H7 (cell line): ENCODE data around the gene HMGN5. TPM values are rescaled to one million over a fixed set of nuclear protein-coding genes. Genes with fewer than 3 reads are reported as not detected.

Experiments
- DNase-seq: peaks from one replicate; pipeline ENCODE4 v3.0.0; 2012
- H3K27me3 ChIP-seq: 2 replicates; pipeline ENCODE4 v1.6.0; 2011; ENCODE audit warnings: mild to moderate bottlenecking, low read length; ENCODE audit not compliant: control insufficient read depth, insufficient read depth
- H3K36me3 ChIP-seq: replicated peaks from 2 replicates; pipeline ENCODE4 v1.5.1; 2011; ENCODE audit warnings: low read length; ENCODE audit not compliant: control insufficient read depth, insufficient read depth
- H3K4me3 ChIP-seq: 2 replicates; pipeline ENCODE4 v1.5.1; 2011; ENCODE audit warnings: low read depth, mild to moderate bottlenecking, control low read depth, low read length, moderate library complexity; ENCODE audit not compliant: insufficient read depth
- total RNA-seq: library from RNA; depleted of rRNA; stranded (reverse); fragments of >200 nt; shearing (Covaris generic); gene quantifications from 2 replicates; pipeline ENCODE4 v1.2.3, GENCODE V29; 2014; rRNA removed

The HMGN5 gene
- total RNA-seq, 1 experiment from 2014 or later = 1.7 TPM

- Histone ChIP-seq H3K27me3 (no peaks in the 10 kb centered on the region), H3K4me3 (no peak overlapping the region), H3K36me3 (no peaks in the 10 kb centered on the region)
- DNase-seq = no peak
These were observed 642 bp downstream of the HMGN5 start for GRCh38 chrX:81201071-81201470.

- no peak overlapping the region for H3K4me3 ChIP-seq
- no peaks in the 10 kb centered on the region for H3K36me3 ChIP-seq
- DNase-seq = peak; percentile 19
- H3K27me3 ChIP-seq = no peaks in the 10 kb centered on the region
These were observed 6.0 kb downstream of the HMGN5 start for GRCh38 chrX:81195712-81196111.

GRCh38 chrX:81195259-81195658 is 6.5 kb downstream of the HMGN5 start:
- H3K4me3 ChIP-seq = no peak overlapping the region
- DNase-seq = no peak
- H3K36me3 ChIP-seq = no peaks in the 10 kb centered on the region
- H3K27me3 ChIP-seq = no peaks in the 10 kb centered on the region

- Histone ChIP-seq H3K36me3 (no peaks in the 10 kb centered on the region), H3K4me3 (no peak overlapping the region), H3K27me3 (no peaks in the 10 kb centered on the region)
- peak; percentile 1 for DNase-seq
These were observed 27.4 kb downstream of the HMGN5 start for GRCh38 chrX:81174286-81174685.

GRCh38 chrX:81168391-81168790 is 33.3 kb downstream of the HMGN5 start:
- Histone ChIP-seq H3K4me3 (no peak overlapping the region), H3K36me3 (no peaks in the 10 kb centered on the region), H3K27me3 (no peaks in the 10 kb centered on the region)
- DNase-seq = no peak

- DNase-seq = peak; percentile 65
- H3K27me3 ChIP-seq = peaks cover 6% of the 10 kb centered on the region; the same call in 1 of the 2 replicates
- peak overlapping the region; percentile 32 for H3K4me3 ChIP-seq
- no peaks in the 10 kb centered on the region for H3K36me3 ChIP-seq
These were observed 80.0 kb downstream of the HMGN5 start for GRCh38 chrX:81121513-81122363.

- peaks cover 6% of the 10 kb centered on the region; the same call in 1 of the 2 replicates for H3K27me3 ChIP-seq
- DNase-seq = peak; percentile 7
- peak overlapping the region; percentile 32 for H3K4me3 ChIP-seq
- H3K36me3 ChIP-seq = no peaks in the 10 kb centered on the region
These were observed 80.8 kb downstream of the HMGN5 start for GRCh38 chrX:81120936-81121371.

GRCh38 chrX:81120258-81120935 is 81.3 kb downstream of the HMGN5 start:
- no peak for DNase-seq
- peak overlapping the region; percentile 32 for H3K4me3 ChIP-seq
- peaks cover 6% of the 10 kb centered on the region; the same call in 1 of the 2 replicates for H3K27me3 ChIP-seq
- no peaks in the 10 kb centered on the region for H3K36me3 ChIP-seq

GRCh38 chrX:81114757-81115156 is 87.0 kb downstream of the HMGN5 start:
- Histone ChIP-seq H3K4me3 (no peak overlapping the region), H3K36me3 (no peaks in the 10 kb centered on the region), H3K27me3 (no peaks in the 10 kb centered on the region)
- DNase-seq = no peak

- no peak overlapping the region for H3K4me3 ChIP-seq
- H3K36me3 ChIP-seq = no peaks in the 10 kb centered on the region
- no peaks in the 10 kb centered on the region for H3K27me3 ChIP-seq
- no peak for DNase-seq
These were observed 91.4 kb downstream of the HMGN5 start for GRCh38 chrX:81110286-81110685.

GRCh38 chrX:81082649-81083048 is 119.1 kb downstream of the HMGN5 start:
- H3K27me3 ChIP-seq = no peaks in the 10 kb centered on the region
- H3K4me3 ChIP-seq = no peak overlapping the region
- DNase-seq = no peak
- no peaks in the 10 kb centered on the region for H3K36me3 ChIP-seq

Other genes starting within 250 kb of the HMGN5 start
- 51.7 and 65.3 TPM in 2 replicates for gene SH3BGRL, start 189 bp upstream of the HMGN5 start, total RNA-seq